Smooth muscle cell (in vitro differentiated cells): ENCODE measurements around the gene STAG1. TPM values are rescaled to one million over a fixed set of nuclear protein-coding genes. Genes with fewer than 3 reads are reported as not detected.
"Not testable (repeated sequence)": the region's sequence is repeated elsewhere in the genome, so short reads cannot be mapped to it uniquely, and the experiment has no call there.

ENCODE experiments used
- DNase-seq: peaks from one replicate; lab custom pipeline; 2025; ENCODE audit not compliant: unreplicated experiment; lab: John Stamatoyannopoulos, UW
- H2AFZ ChIP-seq: fragments of 200-600 bp; sonication (generic); 2 replicates; pipeline ENCODE4 v1.6.0; 2016; ENCODE audit warnings: antibody characterized with exemption, low read depth, mild to moderate bottlenecking
- H3F3A ChIP-seq: fragments of 200-600 bp; sonication (generic); 2 replicates; pipeline ENCODE4 v1.6.0; 2017; ENCODE audit warnings: antibody characterized with exemption, low read depth
- H3K27ac ChIP-seq: fragments of 200-600 bp; sonication (generic); 2 replicates; pipeline ENCODE4 v1.5.1; 2016; ENCODE audit warnings: low read depth, mild to moderate bottlenecking
- H3K27me3 ChIP-seq: fragments of 200-600 bp; sonication (generic); 2 replicates; pipeline ENCODE4 v1.6.1; 2016; ENCODE audit warnings: low read depth, mild to moderate bottlenecking
- H3K36me3 ChIP-seq: fragments of 200-600 bp; sonication (generic); 2 replicates; pipeline ENCODE4 v1.5.1; 2016; ENCODE audit warnings: low read depth
- H3K4me1 ChIP-seq: fragments of 200-600 bp; sonication (generic); 2 replicates; pipeline ENCODE4 v1.5.1; 2016; ENCODE audit warnings: low read depth
- H3K4me2 ChIP-seq: fragments of 200-600 bp; sonication (generic); 2 replicates; pipeline ENCODE4 v1.6.0; 2016; ENCODE audit warnings: mild to moderate bottlenecking
- H3K4me3 ChIP-seq: fragments of 200-600 bp; sonication (generic); 2 replicates; pipeline ENCODE4 v1.5.1; 2016; ENCODE audit warnings: mild to moderate bottlenecking
- H3K79me2 ChIP-seq: fragments of 200-600 bp; sonication (generic); 2 replicates; pipeline ENCODE4 v1.6.0; 2016; ENCODE audit warnings: low read depth, mild to moderate bottlenecking
- H3K9ac ChIP-seq: fragments of 200-600 bp; sonication (generic); 2 replicates; pipeline ENCODE4 v1.6.0; 2016; ENCODE audit warnings: low read depth
- H3K9me3 ChIP-seq: fragments of 200-600 bp; sonication (generic); replicated peaks from 2 replicates; pipeline ENCODE4 v1.5.1; 2016; ENCODE audit warnings: low read depth
- H4K20me1 ChIP-seq: fragments of 200-600 bp; sonication (generic); 2 replicates; pipeline ENCODE4 v1.6.0; 2016; ENCODE audit warnings: low read depth
- WGBS: methylation state at CpG from one replicate; pipeline ENCODE4 v1.1.7; 2016; ENCODE audit warnings: low lambda C conversion rate; 5-methylcytosine and 5-hydroxymethylcytosine counted together
- polyA plus RNA-seq: library from polyadenylated mRNA; unstranded; fragments of >200 nt; fragmentation: Nextera tagmentation; extraction: Ambion mirVana; gene quantifications from 2 replicates; pipeline ENCODE4 v1.2.1, GENCODE V29; 2016
- total RNA-seq: library from RNA; depleted of rRNA; stranded (reverse); fragments of >200 nt; gene quantifications from 2 replicates; pipeline ENCODE4 v1.2.3, GENCODE V29; 2014
- TF ChIP-seq, protein P1 (sequence below): fragments of 200-600 bp; sonication (generic); IDR thresholded peaks from 2 replicates; pipeline ENCODE4 v1.5.1; 2017; ENCODE audit warnings: borderline replicate concordance, mild to moderate bottlenecking, antibody characterized with exemption; ENCODE audit not compliant: insufficient read depth, poor library complexity, severe bottlenecking

STAG1 gene
- total and polyA plus RNA-seq, 2 experiments from 2014 or later = 14.6 to 29.5 TPM

DNA sequence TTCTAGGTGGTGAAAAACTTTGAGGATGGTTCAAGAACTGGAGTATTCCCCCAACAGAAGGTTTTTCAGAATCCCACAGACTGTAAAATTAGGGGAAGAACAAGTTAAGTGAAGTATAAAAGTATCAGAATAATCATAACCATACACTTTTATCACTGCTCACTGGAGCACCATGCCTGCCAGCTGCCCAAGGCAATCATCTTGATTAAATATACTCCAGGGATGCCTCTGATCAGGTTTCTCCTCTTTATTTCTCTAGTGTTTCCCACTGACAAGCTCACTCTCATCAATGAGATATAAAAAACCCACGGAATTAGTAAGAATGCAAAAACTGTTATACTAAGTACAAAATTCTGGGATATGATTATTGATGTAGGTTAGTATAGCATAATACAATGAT, 108.0 kb downstream of the STAG1 start:
- TF ChIP-seq, protein P1, sequence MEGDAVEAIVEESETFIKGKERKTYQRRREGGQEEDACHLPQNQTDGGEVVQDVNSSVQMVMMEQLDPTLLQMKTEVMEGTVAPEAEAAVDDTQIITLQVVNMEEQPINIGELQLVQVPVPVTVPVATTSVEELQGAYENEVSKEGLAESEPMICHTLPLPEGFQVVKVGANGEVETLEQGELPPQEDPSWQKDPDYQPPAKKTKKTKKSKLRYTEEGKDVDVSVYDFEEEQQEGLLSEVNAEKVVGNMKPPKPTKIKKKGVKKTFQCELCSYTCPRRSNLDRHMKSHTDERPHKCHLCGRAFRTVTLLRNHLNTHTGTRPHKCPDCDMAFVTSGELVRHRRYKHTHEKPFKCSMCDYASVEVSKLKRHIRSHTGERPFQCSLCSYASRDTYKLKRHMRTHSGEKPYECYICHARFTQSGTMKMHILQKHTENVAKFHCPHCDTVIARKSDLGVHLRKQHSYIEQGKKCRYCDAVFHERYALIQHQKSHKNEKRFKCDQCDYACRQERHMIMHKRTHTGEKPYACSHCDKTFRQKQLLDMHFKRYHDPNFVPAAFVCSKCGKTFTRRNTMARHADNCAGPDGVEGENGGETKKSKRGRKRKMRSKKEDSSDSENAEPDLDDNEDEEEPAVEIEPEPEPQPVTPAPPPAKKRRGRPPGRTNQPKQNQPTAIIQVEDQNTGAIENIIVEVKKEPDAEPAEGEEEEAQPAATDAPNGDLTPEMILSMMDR = no peak
- Histone ChIP-seq H3K9me3 (no peaks in the 10 kb centered on the region), H3K4me2 (no peak overlapping the region), H3K79me2 (peaks cover 94% of the 10 kb centered on the region), H3K27me3 (no peaks in the 10 kb centered on the region), H3K4me1 (no peaks in the 10 kb centered on the region), H3K27ac (no peak overlapping the region), H3K4me3 (no peak overlapping the region), H2AFZ (no peak overlapping the region), H3K36me3 (no peaks in the 10 kb centered on the region), H4K20me1 (peaks cover 92% of the 10 kb centered on the region), H3F3A (no peaks in the 10 kb centered on the region), H3K9ac (no peak overlapping the region)
- no peak for DNase-seq
- WGBS = 100% methylated on average over 1 of the region's 1 CpG

DNA sequence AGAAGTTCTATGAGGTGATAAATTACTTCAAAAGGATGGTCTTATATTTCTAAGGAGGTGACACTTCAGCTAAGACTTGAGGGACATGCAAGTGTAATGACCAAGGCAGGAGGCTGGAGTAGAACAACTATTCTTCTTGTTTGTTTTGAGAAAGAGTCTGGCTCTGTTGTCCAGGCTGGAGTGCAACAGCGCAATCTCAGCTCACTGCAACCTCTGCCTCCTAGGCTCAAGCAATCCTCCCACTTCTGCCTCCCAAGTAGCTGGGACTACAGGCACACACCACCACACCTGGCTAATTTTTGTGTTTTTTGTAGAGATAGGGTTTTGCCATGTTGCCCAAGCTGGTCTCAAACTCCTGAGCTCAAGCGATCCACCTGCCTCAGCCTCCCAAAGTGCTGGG, 108.8 kb downstream of the STAG1 start:
- not testable (repeated sequence) for H3K9ac ChIP-seq, H3K4me2 ChIP-seq, H3K9me3 ChIP-seq, H3K27ac ChIP-seq, H3F3A ChIP-seq, H3K4me3 ChIP-seq, H2AFZ ChIP-seq, H3K4me1 ChIP-seq, DNase-seq, H3K27me3 ChIP-seq, H3K36me3 ChIP-seq
- Histone ChIP-seq H4K20me1 (peaks cover 92% of the 10 kb centered on the region), H3K79me2 (peaks cover 94% of the 10 kb centered on the region)
- WGBS = 98% methylated on average over 2 of the region's 2 CpGs

DNA sequence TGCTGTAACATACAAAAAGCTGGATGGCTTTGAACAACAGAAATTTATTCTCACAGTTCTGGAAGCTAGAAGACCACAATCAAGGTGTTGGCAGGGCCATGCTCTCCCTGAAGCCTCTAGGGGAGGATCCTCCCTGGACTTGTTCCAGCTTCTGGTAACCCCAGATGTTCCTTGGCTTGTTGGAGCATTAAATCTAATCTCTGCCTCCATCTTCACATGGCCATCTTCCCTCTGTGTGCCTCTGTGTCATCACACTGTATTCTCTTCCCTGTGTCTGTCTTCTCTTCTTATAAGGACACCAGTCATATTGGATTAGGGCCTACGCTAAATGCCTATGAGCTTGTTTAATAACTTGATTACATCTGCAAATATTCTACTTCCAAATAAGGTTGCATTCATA, 109.5 kb downstream of the STAG1 start:
- Histone ChIP-seq H3K36me3 (no peaks in the 10 kb centered on the region), H3K27ac (no peak overlapping the region), H2AFZ (no peak overlapping the region), H3K9me3 (no peaks in the 10 kb centered on the region), H3K9ac (no peak overlapping the region), H4K20me1 (peaks cover 90% of the 10 kb centered on the region), H3F3A (no peaks in the 10 kb centered on the region), H3K27me3 (no peaks in the 10 kb centered on the region), H3K4me3 (no peak overlapping the region), H3K4me2 (no peak overlapping the region), H3K79me2 (peaks cover 95% of the 10 kb centered on the region), H3K4me1 (no peaks in the 10 kb centered on the region)
- TF ChIP-seq, protein P1 = no peak
- DNase-seq = no peak
- WGBS = 97% methylated on average over 1 of the region's 1 CpG

DNA sequence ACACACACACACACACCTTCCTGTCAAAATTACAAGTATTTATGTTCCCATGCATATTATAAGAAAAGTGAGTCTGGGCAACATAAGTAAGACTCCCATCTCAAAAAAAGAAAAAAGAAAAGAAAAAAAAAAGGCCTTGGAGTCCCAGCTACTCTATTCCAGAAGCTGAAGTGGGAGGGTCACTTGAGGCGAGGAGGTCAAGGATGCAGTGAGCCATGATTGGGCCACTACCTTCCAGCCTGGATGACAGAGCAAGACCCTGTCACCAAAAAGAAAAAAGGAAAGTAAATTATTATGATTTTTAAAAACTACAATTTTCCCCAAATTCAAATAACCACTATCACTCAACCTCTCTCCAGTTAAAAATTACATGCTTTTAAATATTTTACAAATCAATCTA, 113.1 kb downstream of the STAG1 start:
- H3K4me2 ChIP-seq = peak overlapping the region; percentile 33
- 96% methylated on average over 1 of the region's 1 CpG for WGBS
- no peaks in the 10 kb centered on the region for H3K9me3 ChIP-seq
- H3F3A ChIP-seq = no peaks in the 10 kb centered on the region
- H3K9ac ChIP-seq = no peak overlapping the region
- no peak overlapping the region for H3K27ac ChIP-seq
- H2AFZ ChIP-seq = no peak overlapping the region
- H3K36me3 ChIP-seq = no peaks in the 10 kb centered on the region
- DNase-seq = no peak
- H4K20me1 ChIP-seq = peaks cover 88% of the 10 kb centered on the region
- no peaks in the 10 kb centered on the region for H3K4me1 ChIP-seq
- H3K27me3 ChIP-seq = no peaks in the 10 kb centered on the region
- peaks cover 96% of the 10 kb centered on the region for H3K79me2 ChIP-seq
- TF ChIP-seq, protein P1 = no peak
- no peak overlapping the region for H3K4me3 ChIP-seq
